Kidney (tissue), 14 donors: ENCODE results near the gene METTL6. TPM values are rescaled to one million over a fixed set of nuclear protein-coding genes. Genes with fewer than 3 reads are reported as not detected.
"Not testable (repeated sequence)": the region's sequence is repeated elsewhere in the genome, so short reads cannot be mapped to it uniquely, and the experiment has no call there.

Experiments
- DNase-seq, 5 donors: peaks; one replicate each; pipeline ENCODE4 v3.0.0-alpha.2; 2013 to 2020
- FAIRE-seq: peaks from 2 replicates; lab custom pipeline; 2012; peaks lifted over from hg19 to GRCh38; lab: Jason Lieb, UNC
- H3K27ac ChIP-seq, 2 donors: one replicate each; pipeline ENCODE4 v1.7.0; 2013; ENCODE audit warnings: low read depth in 2 of 2, low read length in 2 of 2, inconsistent platforms in 1 of 2
- H3K27me3 ChIP-seq: one replicate; pipeline ENCODE4 v1.7.1; 2013; ENCODE audit warnings: low read length, inconsistent platforms; ENCODE audit not compliant: control insufficient read depth, insufficient read depth
- H3K36me3 ChIP-seq, 3 donors: one replicate each; pipeline versions ENCODE4 v1.7.0 to v1.7.1; 2013; ENCODE audit warnings: low read length in 3 of 3, control low read depth in 1 of 3, inconsistent platforms in 1 of 3; ENCODE audit not compliant: insufficient read depth in 3 of 3, control insufficient read depth in 2 of 3
- H3K4me1 ChIP-seq, 3 donors: one replicate each; pipeline versions ENCODE4 v1.7.0 to v1.7.1; 2013; ENCODE audit warnings: low read length in 3 of 3, inconsistent platforms in 1 of 3, low read depth in 1 of 3; ENCODE audit not compliant: control insufficient read depth in 2 of 3, insufficient read depth in 2 of 3
- H3K4me3 ChIP-seq, 3 donors: one replicate each; pipeline versions ENCODE4 v1.7.0 to v1.8.1; 2013; ENCODE audit warnings: low read length in 3 of 3, control low read depth in 1 of 3, inconsistent platforms in 1 of 3
- H3K9ac ChIP-seq, 3 donors: one replicate each; pipeline versions ENCODE4 v1.7.0 to v1.7.1; 2013; ENCODE audit warnings: low read length in 3 of 3, control low read depth in 1 of 3, inconsistent platforms in 1 of 3
- H3K9me3 ChIP-seq, 3 donors: one replicate each; pipeline versions ENCODE4 v1.7.0 to v1.7.1; 2013; ENCODE audit warnings: low read length in 3 of 3, control low read depth in 1 of 3, inconsistent platforms in 1 of 3; ENCODE audit not compliant: control insufficient read depth in 2 of 3, insufficient read depth in 1 of 3
- CTCF ChIP-seq: IDR thresholded peaks from 3 replicates; pipeline ENCODE4 v1.5.1; 2012; ENCODE audit warnings: mild to moderate bottlenecking, moderate library complexity, borderline replicate concordance; ENCODE audit not compliant: insufficient read depth; ENCODE audit errors: extremely low read depth
- intact Hi-C: fragments of 100-400 bp; cut with DNase I; formaldehyde crosslinking; loops from one replicate; pipeline ENCODE4 v1.11.1; 2022
- polyA plus RNA-seq: library from polyadenylated mRNA; stranded (reverse); fragments of 350-450 nt; fragmentation: Illumina TruSeq; extraction: RNeasy Lipid Tissue Mini Kit (QIAGEN cat#74804); gene quantifications from one replicate; pipeline ENCODE4 v1.2.3, GENCODE V29; 2014; ENCODE audit warnings: low read depth, low replicate concordance; ENCODE audit not compliant: insufficient read depth
- total RNA-seq: library from RNA; stranded (reverse); fragmentation: NEBNext Ultra II Directional; extraction: Animal tissue kit (Norgen Biotek cat#: 25700); gene quantifications from one replicate; pipeline ENCODE4 v1.2.1, GENCODE V29; 2021
- donor health status: control.
- donor health status: control.
- donor health status: control.
- donor health status: control.
- donor health status: control.
- donor health status: DM: yes; HTN: yes; CAD: no.
- donor health status: Normal renal cell carcinoma (clear cell type).

METTL6 gene
- total and polyA plus RNA-seq, 2 donors from 2014 or later, result 9.7 to 18.6 TPM

GRCh38 chr3:15387171-15387581, 40.2 kb downstream of the METTL6 start:
- no peak for TF ChIP-seq CTCF

DNA sequence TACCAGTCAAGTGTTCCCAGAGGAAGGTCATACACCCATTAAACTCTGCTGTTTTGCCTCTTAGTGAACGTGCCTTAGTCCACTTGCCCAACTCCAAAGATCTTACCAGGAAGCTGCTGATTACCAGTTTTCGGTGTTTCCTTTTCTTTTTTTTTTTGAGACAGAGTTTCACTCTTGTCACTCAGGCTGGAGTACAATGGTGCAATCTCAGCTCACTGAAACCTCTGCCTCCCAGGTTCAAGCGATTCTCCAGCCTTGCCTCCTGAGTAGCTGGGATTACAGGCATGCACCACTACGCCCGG, 40.7 kb downstream of the METTL6 start:
- H3K9ac ChIP-seq, DNase-seq, H3K4me1 ChIP-seq, H3K27me3 ChIP-seq, H3K4me3 ChIP-seq, H3K9me3 ChIP-seq, H3K36me3 ChIP-seq, intact Hi-C loops, FAIRE-seq: not testable (repeated sequence)
- peak overlapping the region in 1 of 2 donors; percentile 39 for H3K27ac ChIP-seq

More at GRCh38 chr3:15387171-15387581, 40.2 kb downstream of the METTL6 start:
- Histone ChIP-seq H3K4me1 (no peaks in the 10 kb centered on the region), H3K27me3 (no peaks in the 10 kb centered on the region), H3K27ac (no peak overlapping the region), H3K9ac (no peak overlapping the region), H3K36me3 (no peaks in the 10 kb centered on the region), H3K4me3 (no peak overlapping the region), H3K9me3 (peaks cover 0 to 7% (median 0%) of the 10 kb centered on the region in 3 donors)
- intact Hi-C loops, result no loop called here
- FAIRE-seq (no peak), DNase-seq (no peak)

DNA sequence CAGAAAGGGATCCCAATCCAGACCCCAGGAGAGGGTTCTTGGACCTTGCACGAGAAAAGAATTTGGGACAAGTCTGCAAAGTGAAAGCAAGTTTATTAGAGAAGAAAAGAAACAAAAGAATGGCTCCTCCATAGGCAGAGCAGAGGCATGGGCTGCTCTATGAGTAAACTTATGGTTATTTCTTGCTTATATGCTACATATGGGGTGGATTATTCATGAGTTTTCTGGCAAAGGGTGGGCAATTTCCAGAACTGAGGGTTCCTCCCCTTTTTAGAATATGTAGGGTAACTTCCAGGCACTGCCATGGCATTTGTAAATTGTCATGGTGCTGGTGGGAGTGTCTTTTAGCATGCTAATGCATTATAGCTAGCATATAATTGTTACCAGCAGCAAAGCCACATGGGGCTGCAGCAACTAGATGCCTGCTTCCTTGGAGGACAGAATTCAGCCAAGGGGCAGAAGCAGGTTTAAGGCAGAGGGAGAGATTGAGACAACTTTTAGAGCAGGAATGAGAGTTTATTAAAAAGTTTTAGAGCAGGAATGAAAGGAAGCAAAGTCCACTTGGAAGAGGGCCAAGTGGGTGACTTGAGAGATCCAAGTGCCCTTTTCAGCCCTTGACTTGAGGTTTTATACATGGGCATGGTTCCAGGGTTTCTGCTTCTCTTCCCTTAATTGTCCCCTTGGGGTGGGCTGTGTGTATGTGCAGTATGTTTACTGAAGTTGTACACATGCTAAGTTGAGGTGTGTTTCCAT, 41.3 kb downstream of the METTL6 start:
- H3K27ac ChIP-seq, result peak overlapping the region in 1 of 2 donors; percentile 39
- FAIRE-seq (no peak), DNase-seq (no peak)
- H3K4me1 ChIP-seq, result no peaks in the 10 kb centered on the region
- intact Hi-C loops, result no loop called here
- H3K9ac ChIP-seq, result no peak overlapping the region
- no peak overlapping the region for H3K4me3 ChIP-seq
- TF ChIP-seq CTCF, result no peak
- no peaks in the 10 kb centered on the region for H3K36me3 ChIP-seq
- peaks cover 0 to 7% (median 0%) of the 10 kb centered on the region in 3 donors for H3K9me3 ChIP-seq
- H3K27me3 ChIP-seq, result no peaks in the 10 kb centered on the region

- intact Hi-C loops, DNase-seq, H3K4me1 ChIP-seq, H3K27me3 ChIP-seq, H3K36me3 ChIP-seq, H3K9ac ChIP-seq, H3K27ac ChIP-seq, FAIRE-seq, H3K4me3 ChIP-seq, H3K9me3 ChIP-seq: not testable (repeated sequence)
Measured at GRCh38 chr3:15385238-15385695, 42.1 kb downstream of the METTL6 start.
